Trophoblast cell (in vitro differentiated cells and primary cell): ENCODE measurements around the gene CDH11.

Experiments
- DNase-seq, 2 donors: peaks; one replicate each; pipeline ENCODE4 v3.0.0-alpha.2; 2016
- H2AFZ ChIP-seq: 2 replicates; pipeline ENCODE4 v1.6.1; 2013; ENCODE audit warnings: low read length, moderate library complexity, mild to moderate bottlenecking; ENCODE audit not compliant: insufficient read depth, poor library complexity
- H2AK5ac ChIP-seq: 2 replicates; pipeline ENCODE4 v1.6.1; 2013; ENCODE audit warnings: mild to moderate bottlenecking, low read length
- H2BK120ac ChIP-seq: 2 replicates; pipeline ENCODE4 v1.6.1; 2013; ENCODE audit warnings: low read length, mild to moderate bottlenecking, moderate library complexity; ENCODE audit not compliant: insufficient read depth, poor library complexity
- H2BK12ac ChIP-seq: 2 replicates; pipeline ENCODE4 v1.6.1; 2013; ENCODE audit warnings: mild to moderate bottlenecking, low read length, moderate library complexity
- H2BK5ac ChIP-seq: 2 replicates; pipeline ENCODE4 v1.6.1; 2013; ENCODE audit warnings: low read length, low read depth, moderate library complexity, mild to moderate bottlenecking; ENCODE audit not compliant: poor library complexity
- H3K14ac ChIP-seq: 2 replicates; pipeline ENCODE4 v1.6.1; 2013; ENCODE audit warnings: mild to moderate bottlenecking, low read length
- H3K18ac ChIP-seq: 2 replicates; pipeline ENCODE4 v1.6.1; 2013; ENCODE audit warnings: mild to moderate bottlenecking, low read length
- H3K23ac ChIP-seq: 2 replicates; pipeline ENCODE4 v1.6.1; 2013; ENCODE audit warnings: low read length
- H3K27ac ChIP-seq: 2 replicates; pipeline ENCODE4 v1.5.1; 2013; ENCODE audit warnings: low read depth, mild to moderate bottlenecking, inconsistent platforms, low read length, moderate library complexity
- H3K27me3 ChIP-seq: 2 replicates; pipeline ENCODE4 v1.6.1; 2013; ENCODE audit warnings: inconsistent platforms, mild to moderate bottlenecking, low read length, moderate library complexity; ENCODE audit not compliant: insufficient read depth
- H3K36me3 ChIP-seq, 2 experiments: 1 replicate in 1 of 2; 2 replicates in 1 of 2; pipeline ENCODE4 v1.6.1; 2013; ENCODE audit warnings: low read length in 2 of 2, mild to moderate bottlenecking in 2 of 2, moderate library complexity in 1 of 2; ENCODE audit not compliant: insufficient read depth in 2 of 2, control insufficient read depth in 1 of 2
- H3K4ac ChIP-seq: 2 replicates; pipeline ENCODE4 v1.6.1; 2013; ENCODE audit warnings: low read depth, mild to moderate bottlenecking, low read length, moderate library complexity
- H3K4me1 ChIP-seq, 2 experiments: 1 replicate in 1 of 2; 2 replicates in 1 of 2; pipeline ENCODE4 v1.6.1; 2013; ENCODE audit warnings: low read length in 2 of 2, mild to moderate bottlenecking in 2 of 2, moderate library complexity in 1 of 2; ENCODE audit not compliant: insufficient read depth in 2 of 2, control insufficient read depth in 1 of 2
- H3K4me2 ChIP-seq: 2 replicates; pipeline ENCODE4 v1.6.1; 2013; ENCODE audit warnings: inconsistent platforms, mild to moderate bottlenecking, low read length, moderate library complexity
- H3K4me3 ChIP-seq: 2 replicates; pipeline ENCODE4 v1.5.1; 2013; ENCODE audit warnings: mild to moderate bottlenecking, low read depth, low read length, inconsistent platforms
- H3K79me1 ChIP-seq: one replicate; pipeline ENCODE4 v1.6.1; 2013; ENCODE audit warnings: low read length
- H3K79me2 ChIP-seq: 2 replicates; pipeline ENCODE4 v1.6.1; 2013; ENCODE audit warnings: low read length, mild to moderate bottlenecking; ENCODE audit not compliant: control insufficient read depth, insufficient read depth, poor library complexity
- H3K9ac ChIP-seq: 2 replicates; pipeline ENCODE4 v1.6.1; 2013; ENCODE audit warnings: mild to moderate bottlenecking, low read length
- H3K9me3 ChIP-seq: 2 replicates; pipeline ENCODE4 v1.6.1; 2013; ENCODE audit warnings: low read depth, mild to moderate bottlenecking, control low read depth, inconsistent platforms, low read length; ENCODE audit not compliant: insufficient read depth
- H4K12ac ChIP-seq: 2 replicates; pipeline ENCODE4 v1.6.1; 2013; ENCODE audit warnings: low read depth, mild to moderate bottlenecking, low read length, moderate library complexity
- H4K8ac ChIP-seq: 2 replicates; pipeline ENCODE4 v1.6.1; 2013; ENCODE audit warnings: low read depth, mild to moderate bottlenecking, low read length, moderate library complexity
- H4K91ac ChIP-seq: one replicate; pipeline ENCODE4 v1.6.1; 2013; ENCODE audit warnings: low read depth, mild to moderate bottlenecking, low read length, moderate library complexity
- WGBS: extraction: QIAGEN DNeasy Blood & Tissue Kit; methylation state at CpG from one replicate; pipeline ENCODE4 v1.1.7; 2013; ENCODE audit warnings: missing lambda C conversion rate; ENCODE audit not compliant: insufficient read length, insufficient coverage; ENCODE audit errors: extremely low coverage; 5-methylcytosine and 5-hydroxymethylcytosine counted together

Gene CDH11

DNA sequence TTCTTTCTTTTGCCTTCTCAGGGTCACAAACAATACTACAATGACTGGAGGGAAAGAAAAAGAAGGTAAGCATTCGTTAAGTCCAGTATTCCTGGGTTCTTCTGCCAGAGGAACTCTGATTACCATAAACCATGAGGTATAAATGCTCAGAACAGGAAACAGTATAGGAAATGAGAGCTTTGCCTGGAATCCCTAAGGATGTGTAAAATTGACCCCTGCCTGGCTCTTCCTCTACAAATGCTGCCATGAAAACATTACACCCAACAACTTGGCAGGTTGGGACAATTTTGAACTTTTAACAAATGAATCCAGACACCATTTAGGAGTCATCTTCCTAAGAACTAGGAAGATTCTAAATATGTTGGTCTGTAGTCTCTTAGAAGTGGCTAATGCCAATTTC lies 173.8 kb downstream of the CDH11 start:
- Histone ChIP-seq H3K4me2 (no peak overlapping the region), H3K9ac (no peak overlapping the region), H2AK5ac (no peak overlapping the region), H3K27me3 (no peaks in the 10 kb centered on the region), H3K79me1 (no peaks in the 10 kb centered on the region), H2BK120ac (no peak overlapping the region), H3K23ac (no peak overlapping the region), H4K8ac (no peak overlapping the region), H3K27ac (no peak overlapping the region), H3K36me3 (peaks cover 15 to 27% of the 10 kb centered on the region in 2 experiments), H3K79me2 (no peaks in the 10 kb centered on the region), H2BK5ac (no peak overlapping the region), H4K12ac (no peak overlapping the region), H2BK12ac (no peak overlapping the region), H3K9me3 (peaks cover 3% of the 10 kb centered on the region), H3K4ac (no peak overlapping the region), H4K91ac (no peak overlapping the region), H3K4me3 (no peak overlapping the region), H3K4me1 (no peaks in the 10 kb centered on the region), H3K18ac (no peak overlapping the region), H2AFZ (no peak overlapping the region), H3K14ac (no peak overlapping the region)
- DNase-seq = no peak
- no CpG with 5 or more reads among the region's 1 CpG for WGBS

DNA sequence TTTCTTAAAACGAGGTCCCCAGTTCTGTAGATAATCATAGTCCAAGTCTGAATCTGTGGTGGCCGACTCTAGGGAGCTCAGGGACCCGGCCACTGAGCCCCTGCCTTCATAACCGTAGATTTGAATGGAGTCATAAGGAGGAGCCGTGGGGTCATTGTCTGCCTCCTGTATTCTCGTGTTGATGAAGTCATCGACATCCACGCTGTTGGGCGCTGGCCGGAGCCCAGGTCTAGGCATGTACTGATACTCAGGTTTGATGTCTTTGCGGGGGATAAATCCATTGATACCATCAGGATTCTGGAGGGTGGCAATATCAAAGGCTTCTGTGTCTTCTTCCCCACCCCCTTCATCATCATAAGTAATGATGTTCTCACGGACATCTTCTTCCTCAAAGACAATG lies 174.2 kb downstream of the CDH11 start:
- no peak overlapping the region for H4K91ac ChIP-seq
- H4K8ac ChIP-seq = no peak overlapping the region
- H3K18ac ChIP-seq = no peak overlapping the region
- no peak overlapping the region for H3K14ac ChIP-seq
- no peak overlapping the region for H3K4me2 ChIP-seq
- H3K36me3 ChIP-seq = peaks cover 15 to 27% of the 10 kb centered on the region in 2 experiments
- H3K9ac ChIP-seq = no peak overlapping the region
- no peak overlapping the region for H2BK120ac ChIP-seq
- DNase-seq = no peak
- no peak overlapping the region for H2BK5ac ChIP-seq
- no CpG with 5 or more reads among the region's 12 CpGs for WGBS
- H3K27me3 ChIP-seq = no peaks in the 10 kb centered on the region
- no peak overlapping the region for H2BK12ac ChIP-seq
- no peak overlapping the region for H3K27ac ChIP-seq
- no peaks in the 10 kb centered on the region for H3K79me1 ChIP-seq
- no peak overlapping the region for H2AFZ ChIP-seq
- H4K12ac ChIP-seq = no peak overlapping the region
- H3K9me3 ChIP-seq = peaks cover 3% of the 10 kb centered on the region
- H3K79me2 ChIP-seq = no peaks in the 10 kb centered on the region
- no peak overlapping the region for H3K4me3 ChIP-seq
- H3K4me1 ChIP-seq = no peaks in the 10 kb centered on the region
- no peak overlapping the region for H3K4ac ChIP-seq
- no peak overlapping the region for H2AK5ac ChIP-seq
- H3K23ac ChIP-seq = no peak overlapping the region

DNA sequence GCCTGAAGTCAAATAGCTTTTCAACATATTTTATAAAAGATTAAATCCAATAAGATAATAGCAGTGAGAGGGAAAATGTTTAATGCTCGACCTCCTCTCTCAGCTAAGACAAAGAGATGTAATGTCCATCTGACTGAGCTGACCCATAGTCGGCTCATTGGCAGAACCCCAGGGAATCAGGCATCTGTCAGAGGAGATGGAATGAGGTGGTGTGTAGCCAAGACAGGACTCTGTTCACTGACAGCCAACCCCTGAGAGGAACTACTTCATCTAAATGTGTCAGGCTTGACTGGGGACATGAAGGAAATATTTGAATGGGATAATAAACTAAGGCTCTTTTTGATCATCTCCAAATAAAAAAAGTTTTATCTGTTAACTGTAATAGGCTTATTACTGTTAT lies 188.0 kb downstream of the CDH11 start:
- H3K9me3 ChIP-seq = no peaks in the 10 kb centered on the region
- H2BK120ac ChIP-seq = no peak overlapping the region
- H3K36me3 ChIP-seq = no peaks in the 10 kb centered on the region
- H2AFZ ChIP-seq = no peak overlapping the region
- no peaks in the 10 kb centered on the region for H3K79me2 ChIP-seq
- no peak overlapping the region for H3K4me2 ChIP-seq
- H2BK5ac ChIP-seq = no peak overlapping the region
- WGBS = no CpG with 5 or more reads among the region's 2 CpGs
- no peaks in the 10 kb centered on the region for H3K27me3 ChIP-seq
- no peaks in the 10 kb centered on the region for H3K79me1 ChIP-seq
- H2BK12ac ChIP-seq = no peak overlapping the region
- no peak overlapping the region for H3K4me3 ChIP-seq
- H3K18ac ChIP-seq = no peak overlapping the region
- H3K4ac ChIP-seq = no peak overlapping the region
- no peak overlapping the region for H4K12ac ChIP-seq
- H3K14ac ChIP-seq = no peak overlapping the region
- no peak for DNase-seq
- no peak overlapping the region for H4K91ac ChIP-seq
- H3K27ac ChIP-seq = no peak overlapping the region
- no peaks in the 10 kb centered on the region for H3K4me1 ChIP-seq
- no peak overlapping the region for H2AK5ac ChIP-seq
- no peak overlapping the region for H3K9ac ChIP-seq
- no peak overlapping the region for H4K8ac ChIP-seq
- no peak overlapping the region for H3K23ac ChIP-seq

DNA sequence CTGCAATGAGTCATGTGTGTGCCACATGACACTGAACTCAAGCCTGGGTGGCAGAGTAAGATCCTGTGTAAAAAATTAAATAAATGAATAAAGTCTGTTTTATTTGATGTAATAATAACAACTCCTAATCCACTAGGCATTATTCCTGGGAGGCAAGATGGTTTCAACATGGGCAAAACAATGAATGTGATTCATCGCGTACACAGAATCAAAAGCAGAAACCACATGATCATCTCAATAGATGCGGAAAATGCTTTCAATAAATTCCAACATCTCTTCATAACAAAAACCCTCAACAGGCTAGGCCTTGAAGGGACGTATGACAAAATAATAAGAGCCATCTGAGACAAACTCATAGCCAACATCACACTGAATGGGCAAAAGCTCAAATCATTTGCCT lies 195.4 kb downstream of the CDH11 start:
- no peak overlapping the region for H4K12ac ChIP-seq
- no peaks in the 10 kb centered on the region for H3K79me1 ChIP-seq
- no peaks in the 10 kb centered on the region for H3K79me2 ChIP-seq
- no peaks in the 10 kb centered on the region for H3K27me3 ChIP-seq
- no peaks in the 10 kb centered on the region for H3K36me3 ChIP-seq
- H3K14ac ChIP-seq = no peak overlapping the region
- no CpG with 5 or more reads among the region's 4 CpGs for WGBS
- H3K4me2 ChIP-seq = no peak overlapping the region
- no peak overlapping the region for H2BK120ac ChIP-seq
- peaks cover 0 to 2% of the 10 kb centered on the region in 2 experiments for H3K4me1 ChIP-seq
- H3K9me3 ChIP-seq = no peaks in the 10 kb centered on the region
- no peak overlapping the region for H2BK5ac ChIP-seq
- H2AFZ ChIP-seq = no peak overlapping the region
- no peak overlapping the region for H3K23ac ChIP-seq
- no peak overlapping the region for H2AK5ac ChIP-seq
- no peak overlapping the region for H2BK12ac ChIP-seq
- no peak overlapping the region for H3K18ac ChIP-seq
- H3K27ac ChIP-seq = no peak overlapping the region
- H4K91ac ChIP-seq = no peak overlapping the region
- no peak overlapping the region for H3K4me3 ChIP-seq
- no peak overlapping the region for H4K8ac ChIP-seq
- H3K4ac ChIP-seq = no peak overlapping the region
- H3K9ac ChIP-seq = no peak overlapping the region
- DNase-seq = no peak
